Brain microvascular endothelial cell (primary cell): ENCODE results near the gene GZMH.
"Not testable (repeated sequence)": the region's sequence is repeated elsewhere in the genome, so short reads cannot be mapped to it uniquely, and the experiment has no call there.

Experiments used
- DNase-seq: peaks from one replicate; pipeline ENCODE4 v3.0.0-alpha.2; 2020
- H3K27ac ChIP-seq: fragments of 250-450 bp; sonication (Bioruptor Pico); 2 replicates; pipeline ENCODE4 v1.5.1; 2020; ENCODE audit warnings: mild to moderate bottlenecking, moderate library complexity
- H3K27me3 ChIP-seq: fragments of 250-450 bp; sonication (Bioruptor Pico); replicated peaks from 2 replicates; pipeline ENCODE4 v1.5.1; 2020; ENCODE audit warnings: mild to moderate bottlenecking
- H3K36me3 ChIP-seq: fragments of 250-450 bp; sonication (Bioruptor Pico); replicated peaks from 2 replicates; pipeline ENCODE4 v1.5.1; 2020; ENCODE audit warnings: mild to moderate bottlenecking
- H3K4me3 ChIP-seq: 2 replicates; pipeline ENCODE4 v1.5.1; 2011; ENCODE audit warnings: low read depth, mild to moderate bottlenecking, control low read depth, low read length, moderate library complexity
- in situ Hi-C: cut with HindIII; loops from 2 replicates; pipeline ENCODE4 v1.10.0; 2017; ENCODE audit warnings: low sequenced_read_pairs, low pct_ligation_motif_present
- TF ChIP-seq, protein P1 (sequence below): IDR thresholded peaks from 2 replicates; pipeline ENCODE4 v1.5.1; 2011; ENCODE audit warnings: low read depth, mild to moderate bottlenecking, moderate library complexity, low read length, control low read depth, inconsistent platforms; ENCODE audit errors: missing control alignments

GZMH gene, protein sequence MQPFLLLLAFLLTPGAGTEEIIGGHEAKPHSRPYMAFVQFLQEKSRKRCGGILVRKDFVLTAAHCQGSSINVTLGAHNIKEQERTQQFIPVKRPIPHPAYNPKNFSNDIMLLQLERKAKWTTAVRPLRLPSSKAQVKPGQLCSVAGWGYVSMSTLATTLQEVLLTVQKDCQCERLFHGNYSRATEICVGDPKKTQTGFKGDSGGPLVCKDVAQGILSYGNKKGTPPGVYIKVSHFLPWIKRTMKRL

DNA sequence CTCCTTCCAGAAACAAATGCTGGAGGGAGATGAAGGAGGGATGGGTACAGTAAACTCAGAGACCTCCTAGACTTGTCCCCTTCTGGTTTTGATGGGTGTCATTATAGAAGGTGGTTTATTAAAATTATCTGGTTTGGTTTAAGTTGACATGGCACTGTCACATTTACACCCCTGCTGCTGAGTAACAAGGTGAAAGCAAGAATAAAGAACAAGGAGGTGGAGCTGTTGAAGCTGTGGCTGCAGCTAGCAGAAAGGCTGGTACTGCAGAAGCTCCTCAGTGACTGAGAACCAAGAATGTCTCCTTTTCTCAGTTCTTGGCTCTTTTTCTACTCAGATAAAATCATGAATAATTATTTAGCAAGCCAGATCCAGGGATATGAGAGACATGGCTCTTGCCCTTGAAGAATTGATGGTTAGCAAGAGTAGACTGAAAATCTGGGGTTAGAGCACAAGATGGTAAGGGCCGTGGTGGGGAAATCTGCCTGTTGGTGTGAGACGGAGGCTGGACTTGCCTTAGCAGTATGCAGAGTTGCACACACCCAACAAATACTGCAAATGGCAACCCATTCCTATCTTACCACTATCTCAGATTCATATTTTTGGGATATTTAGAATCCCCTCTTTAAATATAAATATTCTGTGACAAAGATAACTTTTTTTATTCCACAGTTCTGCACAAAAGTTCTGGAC, at the start of gene GZMH:
TSS of gene GZMH (minus strand) at position 31 of the 690 bp plus-strand sequence. CDS start 72 bp downstream, outside the sequence.
- no peak within 1 kb of the TSS for H3K27ac ChIP-seq
- in situ Hi-C loops, result no loop called here
- H3K36me3 ChIP-seq, result no peaks in the 10 kb centered on the region
- H3K4me3 ChIP-seq, result no peak within 1 kb of the TSS
- TF ChIP-seq, protein P1, sequence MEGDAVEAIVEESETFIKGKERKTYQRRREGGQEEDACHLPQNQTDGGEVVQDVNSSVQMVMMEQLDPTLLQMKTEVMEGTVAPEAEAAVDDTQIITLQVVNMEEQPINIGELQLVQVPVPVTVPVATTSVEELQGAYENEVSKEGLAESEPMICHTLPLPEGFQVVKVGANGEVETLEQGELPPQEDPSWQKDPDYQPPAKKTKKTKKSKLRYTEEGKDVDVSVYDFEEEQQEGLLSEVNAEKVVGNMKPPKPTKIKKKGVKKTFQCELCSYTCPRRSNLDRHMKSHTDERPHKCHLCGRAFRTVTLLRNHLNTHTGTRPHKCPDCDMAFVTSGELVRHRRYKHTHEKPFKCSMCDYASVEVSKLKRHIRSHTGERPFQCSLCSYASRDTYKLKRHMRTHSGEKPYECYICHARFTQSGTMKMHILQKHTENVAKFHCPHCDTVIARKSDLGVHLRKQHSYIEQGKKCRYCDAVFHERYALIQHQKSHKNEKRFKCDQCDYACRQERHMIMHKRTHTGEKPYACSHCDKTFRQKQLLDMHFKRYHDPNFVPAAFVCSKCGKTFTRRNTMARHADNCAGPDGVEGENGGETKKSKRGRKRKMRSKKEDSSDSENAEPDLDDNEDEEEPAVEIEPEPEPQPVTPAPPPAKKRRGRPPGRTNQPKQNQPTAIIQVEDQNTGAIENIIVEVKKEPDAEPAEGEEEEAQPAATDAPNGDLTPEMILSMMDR, result no peak
- H3K27me3 ChIP-seq, result no peaks in the 10 kb centered on the region
- DNase-seq, result no peak

DNA sequence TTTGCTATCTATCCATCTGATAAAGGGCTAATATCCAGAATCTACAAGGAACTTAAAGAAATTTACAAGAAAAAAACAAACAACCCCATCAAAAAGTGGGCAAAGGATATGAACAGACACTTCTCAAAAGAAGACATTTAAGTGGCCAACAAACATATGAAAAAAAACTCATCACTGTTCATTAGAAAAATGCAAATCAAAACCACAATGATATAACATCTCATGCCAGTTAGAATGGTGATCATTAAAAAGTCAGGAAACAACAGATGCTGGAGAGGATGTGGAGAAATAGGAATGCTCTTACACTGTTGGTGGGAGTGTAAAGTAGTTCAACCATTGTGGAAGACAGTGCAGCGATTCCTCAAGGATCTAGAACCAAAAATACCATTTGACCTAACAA, 38.9 kb upstream of the GZMH start:
- H3K27me3 ChIP-seq, H3K36me3 ChIP-seq, DNase-seq, H3K27ac ChIP-seq, H3K4me3 ChIP-seq, in situ Hi-C loops: not testable (repeated sequence)

DNA sequence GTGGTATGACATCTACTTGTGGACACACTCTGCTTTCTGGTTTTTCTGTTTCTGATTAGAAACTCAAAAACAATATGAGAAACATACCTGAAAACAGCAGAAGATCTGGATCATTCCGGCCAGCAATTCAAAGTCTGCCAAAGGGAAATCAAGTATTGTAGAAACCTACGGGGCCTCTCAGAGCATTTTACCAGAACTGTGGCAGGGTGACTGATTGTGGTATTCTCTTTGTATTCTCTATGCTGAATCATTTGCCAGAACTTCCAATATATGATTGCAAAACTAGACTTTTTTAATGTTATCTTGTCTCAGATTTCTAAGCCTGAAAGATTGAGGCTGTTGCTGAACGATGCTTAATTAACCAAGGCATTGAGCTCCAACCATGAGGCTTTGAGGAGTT, 30.4 kb upstream of the GZMH start:
- Histone ChIP-seq H3K4me3 (no peak overlapping the region), H3K36me3 (no peaks in the 10 kb centered on the region), H3K27ac (no peak overlapping the region), H3K27me3 (no peaks in the 10 kb centered on the region)
- TF ChIP-seq, protein P1, result no peak
- DNase-seq, result no peak
- in situ Hi-C loops, result no loop called here

DNA sequence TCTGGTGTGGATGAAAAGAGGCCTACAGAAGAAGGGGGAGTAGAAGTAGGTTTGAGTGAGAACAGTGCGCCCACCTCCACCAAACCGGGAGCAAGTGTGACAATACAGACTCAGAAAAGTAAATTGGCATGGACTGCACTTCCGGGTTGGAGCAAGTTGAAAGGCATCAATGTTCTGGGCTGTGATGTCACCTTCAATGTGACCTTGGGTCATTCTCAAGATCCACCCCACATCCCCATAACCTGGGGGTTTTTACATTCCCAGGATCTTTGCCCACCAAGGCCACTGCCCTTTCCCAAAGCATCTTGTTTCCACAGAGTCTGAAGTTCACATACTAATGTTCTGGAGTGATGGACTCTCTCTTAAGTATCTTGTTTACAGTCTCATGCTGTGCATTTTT, 29.8 kb upstream of the GZMH start:
- in situ Hi-C loops, result no loop called here
- no peak for DNase-seq
- H3K27ac ChIP-seq, result no peak overlapping the region
- H3K36me3 ChIP-seq, result no peaks in the 10 kb centered on the region
- no peaks in the 10 kb centered on the region for H3K27me3 ChIP-seq
- H3K4me3 ChIP-seq, result no peak overlapping the region
- TF ChIP-seq, protein P1, result no peak

DNA sequence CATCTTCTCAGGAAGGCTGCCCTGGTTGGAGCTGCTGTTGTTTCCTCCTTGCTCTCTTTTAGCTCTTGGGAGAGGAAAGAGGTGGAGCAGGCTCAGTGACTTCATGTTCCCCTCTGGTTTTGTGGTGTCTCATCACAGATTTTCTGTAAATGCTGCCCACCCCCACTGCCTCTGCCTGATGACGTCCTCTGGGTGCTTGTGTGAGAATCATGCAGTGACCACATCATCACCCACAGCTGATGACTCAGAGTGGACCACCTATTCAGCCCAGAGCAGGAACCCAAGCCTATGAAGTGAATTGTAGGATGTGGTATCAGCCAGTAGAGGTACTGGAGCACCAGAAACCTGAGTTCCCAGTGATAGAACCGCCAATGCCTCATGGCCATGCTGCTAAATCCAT, 24.7 kb upstream of the GZMH start, which contains the start of gene GZMB:
TSS of gene GZMB (minus strand) at position 33 of the 400 bp plus-strand sequence. CDS start at position 3, 30 bp downstream.
- no peak for DNase-seq
- H3K27me3 ChIP-seq, result no peaks in the 10 kb centered on the region
- no peak within 1 kb of the TSS for H3K4me3 ChIP-seq
- no peak within 1 kb of the TSS for H3K27ac ChIP-seq
- H3K36me3 ChIP-seq, result no peaks in the 10 kb centered on the region
- in situ Hi-C loops, result no loop called here
- TF ChIP-seq, protein P1, result no peak

DNA sequence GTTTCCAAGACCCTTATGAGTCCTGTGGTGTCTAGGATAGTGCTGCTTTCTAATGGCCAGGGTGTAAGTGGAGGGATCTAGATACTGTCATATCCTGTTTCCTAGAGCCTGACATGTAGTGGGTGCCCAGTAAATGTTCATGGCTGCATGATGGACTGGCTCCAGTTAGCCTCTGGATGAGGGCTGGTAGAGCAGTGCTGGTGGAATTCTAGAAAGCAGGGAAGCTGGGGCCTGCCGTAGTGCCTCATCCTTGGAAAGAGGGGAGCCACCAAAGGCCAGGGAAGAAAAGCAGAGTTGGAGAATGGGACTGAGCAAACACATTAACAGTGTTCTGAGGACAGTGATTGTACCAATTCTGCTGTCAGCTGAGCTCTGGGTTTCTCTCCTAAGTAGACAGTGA, 23.9 kb upstream of the GZMH start:
- no peak for DNase-seq
- no peak overlapping the region for H3K4me3 ChIP-seq
- TF ChIP-seq, protein P1, result no peak
- in situ Hi-C loops, result no loop called here
- no peaks in the 10 kb centered on the region for H3K27me3 ChIP-seq
- H3K27ac ChIP-seq, result no peak overlapping the region
- H3K36me3 ChIP-seq, result no peaks in the 10 kb centered on the region
